ENCODE measurements around the gene GRAMD1B. TPM values are rescaled to one million over a fixed set of nuclear protein-coding genes. Genes with fewer than 3 reads are reported as not detected.

The GRAMD1B gene
- total RNA-seq, 6 experiments from 2014 or later: 1.0 to 2.0 (median 1.5) TPM

GRCh38 chr11:123419731-123420452, 10.2 kb upstream of the GRAMD1B start:
- no peak for ATAC-seq
- TF ChIP-seq POLR2A (IDR thresholded peaks at IDR 0.05): no peak
- no peak for TF ChIP-seq CTCF (IDR thresholded peaks at IDR 0.05)
- DNase-seq: no peak
- Histone ChIP-seq H3K36me3 (no peaks in the 10 kb centered on the region), H3K4me3 (no peak overlapping the region), H3K9me3 (no peaks in the 10 kb centered on the region), H3K27me3 (no peaks in the 10 kb centered on the region), H3K4me1 (no peaks in the 10 kb centered on the region), H3K27ac (no peak overlapping the region)
- WGBS (ENCODE audit: insufficient coverage, low coverage, low lambda C conversion rate, missing lambda C conversion rate): 70% methylated on average over 4 of the region's 4 CpGs
- intact Hi-C loops (cut with DNase I): no loop called here

- 14% methylated on average over 1 of the region's 1 CpG for WGBS (ENCODE audit: insufficient coverage, low coverage, low lambda C conversion rate, missing lambda C conversion rate)
- Histone ChIP-seq H3K9me3 (no peaks in the 10 kb centered on the region), H3K27me3 (no peaks in the 10 kb centered on the region), H3K4me1 (no peaks in the 10 kb centered on the region), H3K36me3 (no peaks in the 10 kb centered on the region), H3K4me3 (no peak overlapping the region), H3K27ac (no peak overlapping the region)
- no peak for DNase-seq
- ATAC-seq: no peak
- TF ChIP-seq CTCF (IDR thresholded peaks at IDR 0.05) (no peak), POLR2A (IDR thresholded peaks at IDR 0.05) (no peak)
- intact Hi-C loops (cut with DNase I): no loop called here
These were observed 8.5 kb upstream of the GRAMD1B start for GRCh38 chr11:123421589-123421988.

GRCh38 chr11:123425367-123425766, 4.7 kb upstream of the GRAMD1B start:
- no peak overlapping the region for H3K27ac ChIP-seq
- no peaks in the 10 kb centered on the region for H3K9me3 ChIP-seq
- ATAC-seq (no peak), DNase-seq (no peak)
- no peak overlapping the region for H3K4me3 ChIP-seq
- WGBS (ENCODE audit: insufficient coverage, low coverage, low lambda C conversion rate, missing lambda C conversion rate): 22% methylated on average over 4 of the region's 4 CpGs
- no peak for TF ChIP-seq CTCF (IDR thresholded peaks at IDR 0.05)
- no peak for TF ChIP-seq POLR2A (IDR thresholded peaks at IDR 0.05)
- H3K36me3 ChIP-seq: no peaks in the 10 kb centered on the region
- no peaks in the 10 kb centered on the region for H3K4me1 ChIP-seq
- H3K27me3 ChIP-seq: no peaks in the 10 kb centered on the region
- intact Hi-C loops (cut with DNase I): no loop called here

GRCh38 chr11:123426789-123427188, 3.3 kb upstream of the GRAMD1B start:
- no peaks in the 10 kb centered on the region for H3K4me1 ChIP-seq
- intact Hi-C loops (cut with DNase I): no loop called here
- no peaks in the 10 kb centered on the region for H3K9me3 ChIP-seq
- DNase-seq (no peak), ATAC-seq (no peak)
- 54% methylated on average over 5 of the region's 5 CpGs for WGBS (ENCODE audit: insufficient coverage, low coverage, low lambda C conversion rate, missing lambda C conversion rate)
- no peak overlapping the region for H3K27ac ChIP-seq
- no peak overlapping the region for H3K4me3 ChIP-seq
- H3K27me3 ChIP-seq: no peaks in the 10 kb centered on the region
- H3K36me3 ChIP-seq: no peaks in the 10 kb centered on the region
- TF ChIP-seq CTCF (IDR thresholded peaks at IDR 0.05): no peak
- no peak for TF ChIP-seq POLR2A (IDR thresholded peaks at IDR 0.05)
